Activated naive CD8-positive, alpha-beta T cell treated with anti-CD3 and anti-CD28 coated beads, Interleukin-2, amount 50 U/mL, for 16 hours (primary cell): ENCODE measurements around the gene LHPP.

ENCODE experiments used
- DNase-seq: peaks from one replicate; pipeline ENCODE4 v3.0.0-alpha.2; 2020; ENCODE audit warnings: low read depth, low spot score

Gene LHPP

DNA sequence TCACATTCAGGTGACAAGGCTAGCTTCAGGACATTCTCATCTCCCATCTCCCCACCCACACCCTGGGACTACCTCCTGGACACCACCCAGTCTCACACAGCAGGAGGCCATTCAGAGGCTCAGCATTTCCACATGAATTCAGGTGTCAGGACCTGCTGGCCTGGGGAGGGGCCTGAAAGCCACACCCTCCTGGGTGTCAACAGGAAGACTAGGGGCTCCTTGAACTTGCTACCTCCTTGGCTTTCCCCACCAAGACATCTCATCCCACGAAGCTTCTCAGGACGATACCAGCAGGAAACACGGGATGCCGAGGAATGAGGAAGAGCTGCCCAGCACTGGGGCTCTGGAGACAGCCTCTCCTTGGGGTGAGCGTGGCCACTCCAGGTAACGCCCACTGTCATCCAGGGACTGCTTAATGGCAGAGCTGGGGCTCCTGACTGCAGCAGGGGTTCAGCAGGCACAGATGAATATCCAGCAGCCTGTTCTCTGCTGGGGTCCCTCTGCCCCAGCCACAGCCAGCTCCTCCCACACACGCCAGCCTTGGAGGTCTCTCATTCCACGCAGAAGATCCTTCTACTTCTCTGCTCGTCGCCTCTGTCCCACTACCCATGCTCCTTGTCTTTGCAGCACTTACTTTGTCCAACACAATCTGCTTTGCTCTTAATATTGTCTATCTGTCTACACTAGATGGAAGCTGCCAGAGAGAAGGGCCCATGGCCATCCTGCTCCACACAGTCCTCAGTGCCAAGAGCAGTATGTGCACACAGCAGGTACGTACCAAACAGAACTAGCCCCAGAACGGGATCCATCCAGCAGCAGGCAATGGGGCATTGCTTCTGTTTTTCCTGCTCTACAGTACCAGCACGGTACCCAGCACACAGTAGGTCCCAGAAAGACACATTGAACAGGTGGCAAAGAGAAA is 193.8 kb downstream of the LHPP start:
- no peak for DNase-seq

DNA sequence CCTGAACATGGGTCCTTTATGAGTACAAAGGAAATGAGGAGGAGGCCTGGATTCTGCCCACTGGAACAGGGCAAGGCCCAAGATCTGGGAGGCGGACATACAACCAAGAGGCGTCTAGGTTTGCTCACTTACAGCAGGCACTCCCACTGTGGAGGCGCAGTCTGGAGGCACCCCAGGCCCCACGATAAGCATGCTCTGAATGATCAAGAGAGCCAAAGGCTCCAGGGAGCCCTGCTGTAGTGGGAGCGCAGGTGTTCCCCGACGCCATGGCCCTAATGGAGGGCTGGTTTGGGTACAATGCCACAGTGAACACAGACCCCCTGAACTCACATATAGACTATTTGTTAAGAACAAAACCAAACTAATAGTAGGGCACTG is 194.5 kb downstream of the LHPP start:
- no peak for DNase-seq

DNA sequence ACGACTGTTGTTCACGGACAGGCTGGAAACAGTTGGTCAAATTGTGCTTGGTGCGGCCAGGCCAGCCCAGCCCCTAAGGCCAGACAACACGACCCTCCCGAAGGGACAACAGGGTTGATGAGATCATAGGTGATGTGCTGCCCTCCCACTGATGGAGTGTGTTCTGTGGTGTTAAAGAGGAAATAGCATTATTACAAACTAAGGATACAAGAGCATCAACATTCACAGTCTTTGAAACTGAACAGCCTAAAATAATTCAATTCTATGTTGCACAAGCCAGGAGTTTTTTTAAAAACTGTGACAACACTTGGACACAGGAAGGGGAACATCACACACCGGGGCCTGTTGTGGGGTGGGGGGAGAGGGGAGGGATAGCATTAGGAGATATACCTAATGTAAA is 194.9 kb downstream of the LHPP start:
- DNase-seq: no peak

DNA sequence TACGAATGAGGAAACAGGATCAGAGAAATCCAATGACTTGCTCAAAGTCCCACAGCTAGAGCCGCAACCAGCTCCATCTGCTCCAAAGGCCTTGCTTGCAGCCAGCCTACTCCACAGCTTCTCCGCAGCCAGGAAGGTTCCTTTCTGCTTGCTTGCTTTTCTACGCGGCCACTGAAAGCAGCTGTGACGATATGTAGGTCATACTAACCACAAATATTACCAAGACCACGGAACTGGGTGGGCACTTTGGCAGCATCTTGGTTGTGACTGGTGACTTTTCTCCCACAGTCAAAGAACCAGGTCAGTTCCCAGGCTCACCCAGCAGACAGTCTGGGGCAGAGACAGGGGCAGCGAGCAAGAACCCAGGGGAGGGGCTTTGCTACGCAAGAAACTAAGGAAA is 196.2 kb downstream of the LHPP start:
- no peak for DNase-seq

DNA sequence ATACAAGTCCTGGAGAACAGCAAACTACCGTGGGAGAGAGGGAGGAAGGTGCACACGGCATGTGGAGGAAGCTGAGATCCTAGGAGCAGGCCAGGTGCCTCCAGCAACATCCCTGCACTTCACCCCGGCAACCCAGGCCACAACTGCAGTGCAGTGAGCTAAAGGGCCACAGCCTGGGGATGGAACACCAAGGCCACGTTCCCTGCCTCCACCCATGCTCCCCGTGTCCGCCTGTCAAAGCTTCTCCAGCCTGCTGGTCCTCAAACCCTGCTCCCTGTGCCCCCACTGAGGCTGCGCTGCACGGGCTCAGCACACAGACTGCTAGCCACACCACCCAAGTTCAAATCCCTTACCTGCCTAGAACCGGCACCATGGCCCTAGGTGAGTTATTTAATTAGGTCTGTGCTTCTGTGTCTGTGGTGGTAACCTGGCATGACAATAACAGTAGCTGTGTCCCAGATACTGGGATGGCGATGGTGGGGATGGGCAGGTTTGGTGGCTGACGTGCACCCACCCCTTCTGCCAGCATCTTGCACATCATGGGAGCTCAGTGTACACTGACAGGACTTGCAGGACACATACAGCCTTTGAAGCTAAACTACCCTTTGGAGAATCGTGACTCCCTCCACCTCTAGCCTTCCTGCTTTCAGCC is 197.1 kb downstream of the LHPP start:
- DNase-seq: no peak

DNA sequence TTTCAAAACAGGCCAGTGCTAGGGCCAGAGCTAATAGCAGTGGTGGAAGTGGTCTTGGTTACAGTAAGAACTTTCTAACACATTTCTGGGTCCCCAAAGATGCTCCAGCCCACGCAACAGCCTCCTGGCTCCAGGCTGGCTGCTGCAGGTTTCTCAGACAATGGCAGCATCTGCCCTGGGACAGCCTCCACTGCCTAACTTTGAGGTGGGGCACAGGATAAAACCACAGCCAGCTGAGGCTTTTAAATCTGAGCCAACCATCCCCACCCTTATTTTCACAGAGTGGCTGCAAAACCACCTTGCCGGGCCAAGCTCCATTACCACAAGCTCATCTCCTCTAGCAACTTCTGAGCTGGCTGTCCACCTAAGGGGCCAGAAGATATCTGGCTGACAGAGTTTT is 197.8 kb downstream of the LHPP start:
- no peak for DNase-seq

DNA sequence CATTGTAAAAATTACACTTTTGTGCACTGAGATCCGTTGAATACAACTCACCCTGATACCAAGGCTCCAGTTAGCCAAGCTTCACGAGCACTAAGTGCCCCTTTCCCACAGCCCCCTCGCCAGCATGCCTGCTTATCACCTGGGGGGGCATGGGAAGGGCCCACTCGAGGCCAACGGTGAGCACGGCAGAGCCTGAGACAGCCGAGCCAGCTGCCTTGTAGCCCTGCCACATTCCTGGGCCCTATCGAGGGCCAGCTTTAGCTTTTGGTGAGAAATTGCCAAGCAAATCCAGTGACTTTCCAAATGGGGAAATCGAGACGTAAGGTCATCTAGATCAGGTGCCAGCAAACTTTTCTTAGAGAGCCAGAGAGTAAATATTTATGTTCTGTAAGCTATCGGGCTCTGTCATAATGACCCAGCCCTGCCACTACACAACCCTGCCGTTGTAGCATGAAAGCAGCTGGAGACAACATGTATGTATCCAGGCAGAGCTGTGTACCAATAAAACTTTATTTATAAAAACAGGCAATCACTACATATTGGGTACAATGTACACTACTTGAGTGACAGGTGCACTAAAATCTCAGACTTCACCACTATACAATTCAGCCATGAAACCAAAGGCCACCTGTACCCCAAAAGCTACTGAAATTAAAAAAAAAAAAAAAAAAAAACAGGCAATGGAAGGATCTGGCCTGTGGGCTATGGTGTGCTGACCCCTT is 198.9 kb downstream of the LHPP start:
- no peak for DNase-seq

DNA sequence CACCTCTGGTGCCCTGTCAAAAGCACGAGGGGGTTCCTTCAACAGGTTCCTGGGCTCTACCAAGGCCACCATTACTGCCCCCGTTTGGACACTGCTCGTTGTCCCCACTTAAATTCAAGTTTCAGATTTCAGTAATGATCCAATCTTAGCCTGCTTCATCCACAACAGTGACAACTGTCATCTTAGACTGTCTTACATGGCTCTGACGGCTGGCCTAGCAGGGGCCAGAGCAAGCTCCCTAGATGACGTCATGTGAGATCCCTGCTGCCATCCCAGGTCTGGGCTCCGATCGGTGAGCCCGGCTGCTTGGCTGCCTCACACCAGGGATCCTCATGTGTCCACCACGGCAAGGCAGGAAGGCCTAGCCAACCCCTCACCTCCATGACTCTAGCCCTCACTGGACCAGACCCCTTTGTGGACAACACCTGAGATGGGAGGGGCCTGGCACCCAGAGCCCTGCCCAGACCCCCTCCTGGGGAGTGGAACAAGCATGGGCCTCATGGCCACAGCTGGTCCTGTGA is 200.1 kb downstream of the LHPP start:
- DNase-seq: no peak

DNA sequence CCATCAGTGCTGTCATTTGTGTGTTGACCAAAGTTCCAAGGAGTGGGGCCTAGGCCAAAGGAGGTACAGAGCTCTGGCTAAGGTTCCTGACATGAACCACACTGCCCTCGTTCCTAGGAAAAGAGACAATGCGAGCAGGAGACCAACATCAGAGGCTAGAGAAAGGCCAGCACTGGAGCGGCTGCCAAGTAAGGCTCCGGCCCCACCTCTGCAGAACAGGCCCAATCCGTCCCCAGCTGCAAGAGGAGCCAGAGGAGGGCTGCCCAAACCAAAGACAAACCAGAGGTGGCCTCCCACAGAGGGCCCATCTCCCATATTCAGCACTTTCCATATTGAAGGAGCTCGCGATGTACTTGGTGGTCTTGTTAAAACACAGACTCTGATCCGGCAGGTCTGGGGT is 201.6 kb downstream of the LHPP start:
- DNase-seq: no peak
